ENCODE data around the gene CNTN1. TPM values are rescaled to one million over a fixed set of nuclear protein-coding genes. Genes with fewer than 3 reads are reported as not detected.

Gene CNTN1
- total RNA-seq, 1 experiment from 2014 or later: 6.5 TPM

- no peak overlapping the region for H3K4me2 ChIP-seq (ENCODE audit: insufficient read depth, insufficient read length, low read length)
Measured at GRCh38 chr12:40801082-40801481, 108.8 kb downstream of the CNTN1 start.

More at GRCh38 chr12:40801082-40801481, 108.8 kb downstream of the CNTN1 start:
- Mint-ChIP-seq H3K9me3 (no peaks in the 10 kb centered on the region), H3K4me1 (peaks cover 0 to 8% of the 10 kb centered on the region in 2 experiments; a peak in 3 of 4 replicates), H3K27me3 (ENCODE audit: low read depth) (no peaks in the 10 kb centered on the region; the same call in 1 of the 2 replicates), H3K36me3 (ENCODE audit: insufficient read depth in 1 of 3, low read depth in 3 of 3) (no peaks in the 10 kb centered on the region), H3K27ac (no peak overlapping the region), H3K4me3 (no peak overlapping the region)
- Histone ChIP-seq H3K4me1 (ENCODE audit: insufficient read depth, low read length) (no peaks in the 10 kb centered on the region), H3K4ac (ENCODE audit: low read depth, low read length) (no peak overlapping the region), H4K8ac (replicated peaks; ENCODE audit: insufficient read length, low read depth, low read length) (no peak overlapping the region), H3K9me3 (ENCODE audit: control insufficient read depth, low read depth, low read length) (no peaks in the 10 kb centered on the region), H2AK5ac (ENCODE audit: insufficient read length, low read length) (no peak overlapping the region), H2BK120ac (ENCODE audit: low read depth, low read length, poor library complexity, severe bottlenecking) (no peak overlapping the region), H2AFZ (ENCODE audit: low read length) (no peak overlapping the region), H4K91ac (ENCODE audit: insufficient read length, low read depth, low read length) (no peak overlapping the region), H3T11ph (ENCODE audit: low read length) (no peak overlapping the region), H2BK15ac (ENCODE audit: low read depth, low read length) (no peak overlapping the region), H3K14ac (ENCODE audit: insufficient read depth, low read length) (no peak overlapping the region), H4K20me1 (ENCODE audit: control insufficient read depth, insufficient read depth, insufficient read length) (no peaks in the 10 kb centered on the region), H3K9ac (ENCODE audit: extremely low read depth, insufficient read length, low read length) (no peak overlapping the region), H3K79me2 (ENCODE audit: insufficient read depth, low read length) (no peaks in the 10 kb centered on the region), H2BK20ac (ENCODE audit: low read depth, low read length, poor library complexity, severe bottlenecking) (no peak overlapping the region), H3K18ac (ENCODE audit: insufficient read length, low read depth, low read length) (no peak overlapping the region), H4K5ac (ENCODE audit: insufficient read length, low read depth, low read length) (no peak overlapping the region), H3K27me3 (ENCODE audit: insufficient read depth, low read length) (no peaks in the 10 kb centered on the region), H3K27ac (ENCODE audit: insufficient read length, low read depth, low read length) (no peak overlapping the region), H3K23me2 (ENCODE audit: insufficient read length, low read depth, low read length, poor library complexity, severe bottlenecking) (no peaks in the 10 kb centered on the region), H3K56ac (ENCODE audit: insufficient read length, low read depth, low read length) (no peak overlapping the region), H2BK12ac (ENCODE audit: insufficient read length, low read depth, low read length) (no peak overlapping the region), H2BK5ac (ENCODE audit: insufficient read length, low read length) (no peak overlapping the region), H3K23ac (ENCODE audit: insufficient read length, low read depth, low read length) (no peak overlapping the region), H3K79me1 (ENCODE audit: insufficient read depth, low read depth, low read length, poor library complexity, severe bottlenecking) (no peaks in the 10 kb centered on the region)
- TF ChIP-seq CTCF (conservative IDR thresholded peaks at IDR 0.05): no peak
- no peak for DNase-seq
- WGBS (ENCODE audit: extremely low coverage, insufficient read length, low lambda C conversion rate): no CpG with 5 or more reads among the region's 2 CpGs

Data from H9 (cell line).